ENCODE measurements around the gene TIFAB. TPM values are rescaled to one million over a fixed set of nuclear protein-coding genes. Genes with fewer than 3 reads are reported as not detected.

Gene TIFAB
- total RNA-seq, 1 donor from 2014 or later: not detected

- intact Hi-C loops (cut with DNase I): no loop called here
- peak; percentile 31 for DNase-seq (ENCODE audit: low spot score)
These were observed 31.1 kb upstream of the TIFAB start for GRCh38 chr5:135483254-135483653.

DNA sequence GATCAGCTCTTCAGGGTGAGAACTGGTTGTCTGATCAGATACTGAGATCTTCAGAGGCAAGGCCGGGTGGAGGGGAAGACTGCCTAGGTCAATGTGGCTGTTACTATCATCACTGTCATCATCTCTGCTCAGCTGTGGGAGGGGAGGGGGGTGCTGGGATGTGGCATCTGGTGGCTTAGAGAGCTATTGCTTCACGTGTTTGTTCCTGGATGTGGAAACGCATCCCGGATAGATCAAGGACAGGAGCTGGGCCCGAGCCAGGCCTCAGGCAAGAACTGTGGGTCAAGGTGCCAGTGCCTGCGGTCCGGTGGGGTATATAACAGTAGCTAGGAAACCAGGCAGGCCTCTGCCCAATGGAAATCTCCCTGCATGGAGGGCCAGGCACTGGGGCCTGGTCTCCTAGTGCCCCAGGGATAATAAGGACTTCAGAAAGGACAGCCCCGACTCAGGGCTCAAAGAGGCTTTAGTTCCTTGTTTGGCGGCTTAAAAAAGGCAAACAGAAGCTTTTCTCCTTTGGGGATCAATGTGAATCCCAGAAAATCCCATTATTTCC lies 30.3 kb upstream of the TIFAB start:
- DNase-seq (ENCODE audit: low spot score): peak; percentile 39
- intact Hi-C loops (cut with DNase I): no loop called here

DNA sequence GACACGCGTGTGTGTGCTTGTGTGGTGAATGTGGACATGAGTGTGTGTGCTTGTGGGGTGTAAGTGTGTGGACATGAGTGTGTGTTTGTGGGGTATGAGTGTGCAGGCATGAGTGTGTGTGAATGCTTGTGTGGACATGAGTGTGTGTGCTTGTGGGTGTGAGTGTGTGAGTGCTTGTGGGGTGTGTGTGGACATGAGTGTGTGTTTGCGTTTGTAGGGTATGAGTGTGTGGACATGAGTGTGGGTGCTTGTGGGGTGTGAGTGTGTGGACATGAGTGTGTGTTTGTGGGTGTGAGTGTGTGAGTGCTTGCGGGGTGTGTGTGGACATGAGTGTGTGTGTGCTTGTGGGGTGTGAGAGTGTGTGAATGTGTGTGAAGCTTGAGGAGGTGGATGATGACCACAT lies 29.8 kb upstream of the TIFAB start:
- intact Hi-C loops (cut with DNase I): no loop called here
- DNase-seq (ENCODE audit: low spot score): peak; percentile 20

DNA sequence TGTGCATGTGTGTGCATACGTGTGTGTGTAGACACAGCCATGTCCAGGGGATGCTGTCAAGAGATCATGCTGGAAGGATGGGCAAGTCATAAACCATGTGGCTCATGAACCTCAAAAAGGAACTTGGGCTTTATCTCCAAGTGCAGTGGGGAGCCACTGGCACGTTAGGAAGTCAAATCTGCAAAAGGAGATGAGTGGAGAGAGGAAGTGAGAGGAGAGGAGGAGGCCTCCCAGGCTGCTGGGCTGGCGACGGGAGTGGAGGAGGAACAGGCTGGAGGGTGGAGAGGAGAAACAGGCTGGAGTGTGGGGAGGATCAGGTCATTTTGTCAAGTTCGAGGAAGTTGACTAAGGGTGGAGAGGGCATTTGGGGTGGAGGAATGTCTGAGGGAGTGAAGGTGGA lies 29.2 kb upstream of the TIFAB start:
- peak; percentile 27 for DNase-seq (ENCODE audit: low spot score)
- intact Hi-C loops (cut with DNase I): no loop called here

DNA sequence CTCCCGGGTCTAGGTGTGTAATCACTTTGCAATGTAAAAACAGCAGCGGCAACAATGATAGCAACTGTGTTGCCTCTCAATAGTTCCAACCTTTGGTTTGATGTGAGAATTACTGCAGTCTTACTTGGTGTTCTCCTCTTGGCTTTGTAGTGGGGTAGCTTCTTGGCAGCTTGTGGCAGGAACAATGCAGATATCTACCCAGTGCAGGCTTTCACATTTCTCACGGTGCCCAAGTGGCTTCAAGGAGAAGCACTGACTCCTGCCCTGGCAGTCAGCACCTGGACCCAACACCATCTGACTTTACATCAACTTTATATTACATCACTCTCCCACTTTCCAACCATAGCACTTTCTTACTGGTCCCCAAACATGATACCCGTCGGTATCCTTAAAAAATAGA lies 28.4 kb upstream of the TIFAB start:
- DNase-seq (ENCODE audit: low spot score): peak; percentile 9
- intact Hi-C loops (cut with DNase I): no loop called here

GRCh38 chr5:135478938-135479337 lies 26.8 kb upstream of the TIFAB start:
- intact Hi-C loops (cut with DNase I): no loop called here
- DNase-seq (ENCODE audit: low spot score): peak; percentile 57

DNA sequence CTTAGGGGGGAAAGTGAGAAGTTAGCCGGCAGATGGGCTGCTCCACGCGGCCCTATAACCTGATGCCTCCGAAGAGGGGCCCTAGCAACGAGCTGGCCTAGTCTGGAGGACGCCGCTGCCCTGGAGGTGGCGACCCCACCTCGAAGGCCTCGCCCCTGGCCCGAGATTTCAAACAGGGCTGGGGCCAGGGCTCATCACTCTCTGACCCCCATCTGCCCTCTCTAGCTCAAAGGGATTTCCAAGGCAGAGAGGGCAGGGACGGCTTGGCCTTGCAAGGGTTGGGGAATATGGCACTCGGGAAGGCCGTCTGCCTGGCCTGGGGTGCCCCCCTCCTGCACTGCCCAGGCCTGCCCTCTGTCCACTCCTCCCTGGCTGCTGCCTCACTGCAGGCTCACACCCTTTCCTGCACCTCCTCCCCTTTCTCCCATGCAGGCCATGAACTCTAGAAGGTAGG lies 25.5 kb upstream of the TIFAB start:
- peak; percentile 63 for DNase-seq (ENCODE audit: low spot score)
- intact Hi-C loops (cut with DNase I): no loop called here

GRCh38 chr5:135476615-135477581 lies 24.7 kb upstream of the TIFAB start:
- peak; percentile 19 for DNase-seq (ENCODE audit: low spot score)
- intact Hi-C loops (cut with DNase I): no loop called here

- intact Hi-C loops (cut with DNase I): no loop called here
- peak; percentile 58 for DNase-seq (ENCODE audit: low spot score)
These were observed 22.0 kb upstream of the TIFAB start for GRCh38 chr5:135473956-135474670.

- peak; percentile 24 for DNase-seq (ENCODE audit: low spot score)
- intact Hi-C loops (cut with DNase I): no loop called here
These were observed 20.0 kb upstream of the TIFAB start for GRCh38 chr5:135472141-135472540.

- no peak for DNase-seq (ENCODE audit: low spot score)
- intact Hi-C loops (cut with DNase I): no loop called here
These were observed 19.6 kb upstream of the TIFAB start for GRCh38 chr5:135471726-135472125.

- no peak for DNase-seq (ENCODE audit: low spot score)
- intact Hi-C loops (cut with DNase I): loop anchor here (10.0 kb wide), 1 partner anchor 365 kb away; the partner anchor contains the start of gene SLC25A48
These were observed 17.8 kb upstream of the TIFAB start for GRCh38 chr5:135469911-135470310.

DNA sequence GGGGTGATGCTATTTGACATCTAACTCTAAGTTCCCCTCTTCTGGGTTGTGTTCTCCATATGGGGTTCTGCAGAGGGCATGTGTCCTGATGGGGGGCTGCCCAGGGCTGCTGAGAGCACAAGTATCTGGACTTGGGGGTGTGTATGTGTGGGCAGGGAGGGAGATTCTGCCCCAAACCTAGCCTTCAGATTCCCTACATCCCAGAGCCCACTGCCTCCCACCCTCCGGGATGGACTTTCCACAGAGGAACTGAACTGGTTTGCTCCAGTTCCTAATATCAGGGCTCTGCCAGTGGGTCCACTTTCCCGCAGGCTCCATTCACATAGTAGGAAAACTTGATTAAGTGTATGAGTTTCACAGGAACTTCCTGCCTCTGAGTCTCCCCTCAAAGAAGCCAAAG lies 16.4 kb upstream of the TIFAB start:
- intact Hi-C loops (cut with DNase I): loop anchor here (10.0 kb wide), 1 partner anchor 366 kb away; the partner anchor contains the start of gene SLC25A48
- DNase-seq (ENCODE audit: low spot score): no peak

- intact Hi-C loops (cut with DNase I): loop anchor here (10.0 kb wide), 1 partner anchor 367 kb away; the partner anchor contains the start of gene SLC25A48
- DNase-seq (ENCODE audit: low spot score): no peak
These were observed 15.8 kb upstream of the TIFAB start for GRCh38 chr5:135467871-135468485.

GRCh38 chr5:135467051-135467625 lies 15.0 kb upstream of the TIFAB start:
- DNase-seq (ENCODE audit: low spot score): no peak

DNA sequence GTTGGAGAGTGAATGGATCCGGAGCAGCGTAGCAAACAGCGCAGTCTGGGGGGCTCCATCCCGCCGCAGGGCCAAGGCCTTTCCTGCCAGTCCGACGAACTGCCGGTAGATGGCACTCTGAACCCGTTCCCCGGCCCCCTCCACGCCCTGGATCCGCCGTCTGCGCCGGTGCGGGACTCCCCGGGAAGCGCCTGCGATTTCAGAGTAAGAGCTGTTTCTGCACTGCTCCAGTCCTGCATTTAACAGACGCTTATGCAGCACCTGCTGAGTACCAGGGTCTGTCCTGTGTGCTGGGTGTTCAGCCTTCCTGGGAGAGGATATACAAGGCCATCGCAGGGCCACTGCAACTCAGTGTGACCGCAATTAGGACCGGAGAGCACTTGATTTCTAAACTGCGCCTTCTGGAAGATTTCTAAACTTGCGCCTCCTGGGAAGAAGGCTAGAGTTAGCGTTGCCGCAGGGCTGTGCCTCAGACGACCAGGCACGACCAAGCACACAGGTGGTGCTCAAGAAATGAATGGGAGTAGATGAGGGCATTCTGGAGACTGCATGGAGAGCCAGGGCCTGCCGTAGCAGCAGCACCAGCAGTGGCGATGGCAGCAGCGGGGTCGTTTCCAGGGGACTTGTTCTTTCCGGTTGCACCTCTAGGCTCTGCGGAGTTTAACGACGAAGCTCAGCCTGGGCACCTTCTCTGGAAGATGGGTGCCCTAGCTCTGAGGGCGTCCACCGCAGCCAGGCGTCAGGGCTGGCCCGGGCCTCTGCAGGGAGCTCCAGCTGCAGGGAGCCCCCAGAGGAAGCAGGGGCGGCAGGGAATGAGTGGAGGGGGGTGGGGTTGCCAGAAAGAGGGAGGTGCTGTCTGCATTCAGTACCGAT lies 14.3 kb upstream of the TIFAB start:
- intact Hi-C loops (cut with DNase I): loop anchor here (1.0 to 10.0 kb wide), 2 partner anchors 86 to 368 kb away; partner anchors contain the start of gene SLC25A48
- peak; percentile 86 for DNase-seq (ENCODE audit: low spot score)

More at GRCh38 chr5:135467051-135467625, 15.0 kb upstream of the TIFAB start:
- intact Hi-C loops (cut with DNase I): loop anchor here (10.0 kb wide), 1 partner anchor 368 kb away; the partner anchor contains the start of gene SLC25A48

- DNase-seq (ENCODE audit: low spot score): no peak
- intact Hi-C loops (cut with DNase I): loop anchor here (1.0 to 10.0 kb wide), 2 partner anchors 87 to 369 kb away; partner anchors contain the start of gene SLC25A48
These were observed 13.4 kb upstream of the TIFAB start for GRCh38 chr5:135465391-135466122.

All from cardiac septum (tissue), 1 donor.